ENCODE data around the gene BMPR2.

GRCh38 chr2:202432776-202433175, 56.6 kb downstream of the BMPR2 start:
- TF ChIP-seq, protein P1, sequence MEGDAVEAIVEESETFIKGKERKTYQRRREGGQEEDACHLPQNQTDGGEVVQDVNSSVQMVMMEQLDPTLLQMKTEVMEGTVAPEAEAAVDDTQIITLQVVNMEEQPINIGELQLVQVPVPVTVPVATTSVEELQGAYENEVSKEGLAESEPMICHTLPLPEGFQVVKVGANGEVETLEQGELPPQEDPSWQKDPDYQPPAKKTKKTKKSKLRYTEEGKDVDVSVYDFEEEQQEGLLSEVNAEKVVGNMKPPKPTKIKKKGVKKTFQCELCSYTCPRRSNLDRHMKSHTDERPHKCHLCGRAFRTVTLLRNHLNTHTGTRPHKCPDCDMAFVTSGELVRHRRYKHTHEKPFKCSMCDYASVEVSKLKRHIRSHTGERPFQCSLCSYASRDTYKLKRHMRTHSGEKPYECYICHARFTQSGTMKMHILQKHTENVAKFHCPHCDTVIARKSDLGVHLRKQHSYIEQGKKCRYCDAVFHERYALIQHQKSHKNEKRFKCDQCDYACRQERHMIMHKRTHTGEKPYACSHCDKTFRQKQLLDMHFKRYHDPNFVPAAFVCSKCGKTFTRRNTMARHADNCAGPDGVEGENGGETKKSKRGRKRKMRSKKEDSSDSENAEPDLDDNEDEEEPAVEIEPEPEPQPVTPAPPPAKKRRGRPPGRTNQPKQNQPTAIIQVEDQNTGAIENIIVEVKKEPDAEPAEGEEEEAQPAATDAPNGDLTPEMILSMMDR (IDR thresholded peaks at IDR 0.05): no peak
- no peak for TF ChIP-seq EZH2 (IDR thresholded peaks at IDR 0.05)
- no peak for TF ChIP-seq EZH2phosphoT487 (IDR thresholded peaks at IDR 0.05)
